Trophoblast cell (in vitro differentiated cells and primary cell): Measurements from ENCODE around the gene CD2AP.
A peak's percentile ranks its signal among the peaks of the same experiment; 100 is the strongest.

Experiments
- DNase-seq, 2 donors: peaks; one replicate each; pipeline ENCODE4 v3.0.0-alpha.2; 2016
- H2AFZ ChIP-seq: 2 replicates; pipeline ENCODE4 v1.6.1; 2013; ENCODE audit warnings: low read length, moderate library complexity, mild to moderate bottlenecking; ENCODE audit not compliant: insufficient read depth, poor library complexity
- H2AK5ac ChIP-seq: 2 replicates; pipeline ENCODE4 v1.6.1; 2013; ENCODE audit warnings: mild to moderate bottlenecking, low read length
- H2BK120ac ChIP-seq: 2 replicates; pipeline ENCODE4 v1.6.1; 2013; ENCODE audit warnings: low read length, mild to moderate bottlenecking, moderate library complexity; ENCODE audit not compliant: insufficient read depth, poor library complexity
- H2BK12ac ChIP-seq: 2 replicates; pipeline ENCODE4 v1.6.1; 2013; ENCODE audit warnings: mild to moderate bottlenecking, low read length, moderate library complexity
- H2BK5ac ChIP-seq: 2 replicates; pipeline ENCODE4 v1.6.1; 2013; ENCODE audit warnings: low read length, low read depth, moderate library complexity, mild to moderate bottlenecking; ENCODE audit not compliant: poor library complexity
- H3K14ac ChIP-seq: 2 replicates; pipeline ENCODE4 v1.6.1; 2013; ENCODE audit warnings: mild to moderate bottlenecking, low read length
- H3K18ac ChIP-seq: 2 replicates; pipeline ENCODE4 v1.6.1; 2013; ENCODE audit warnings: mild to moderate bottlenecking, low read length
- H3K23ac ChIP-seq: 2 replicates; pipeline ENCODE4 v1.6.1; 2013; ENCODE audit warnings: low read length
- H3K27ac ChIP-seq: 2 replicates; pipeline ENCODE4 v1.5.1; 2013; ENCODE audit warnings: low read depth, mild to moderate bottlenecking, inconsistent platforms, low read length, moderate library complexity
- H3K27me3 ChIP-seq: 2 replicates; pipeline ENCODE4 v1.6.1; 2013; ENCODE audit warnings: inconsistent platforms, mild to moderate bottlenecking, low read length, moderate library complexity; ENCODE audit not compliant: insufficient read depth
- H3K36me3 ChIP-seq, 2 experiments: 1 replicate in 1 of 2; 2 replicates in 1 of 2; pipeline ENCODE4 v1.6.1; 2013; ENCODE audit warnings: low read length in 2 of 2, mild to moderate bottlenecking in 2 of 2, moderate library complexity in 1 of 2; ENCODE audit not compliant: insufficient read depth in 2 of 2, control insufficient read depth in 1 of 2
- H3K4ac ChIP-seq: 2 replicates; pipeline ENCODE4 v1.6.1; 2013; ENCODE audit warnings: low read depth, mild to moderate bottlenecking, low read length, moderate library complexity
- H3K4me1 ChIP-seq, 2 experiments: 1 replicate in 1 of 2; 2 replicates in 1 of 2; pipeline ENCODE4 v1.6.1; 2013; ENCODE audit warnings: low read length in 2 of 2, mild to moderate bottlenecking in 2 of 2, moderate library complexity in 1 of 2; ENCODE audit not compliant: insufficient read depth in 2 of 2, control insufficient read depth in 1 of 2
- H3K4me2 ChIP-seq: 2 replicates; pipeline ENCODE4 v1.6.1; 2013; ENCODE audit warnings: inconsistent platforms, mild to moderate bottlenecking, low read length, moderate library complexity
- H3K4me3 ChIP-seq: 2 replicates; pipeline ENCODE4 v1.5.1; 2013; ENCODE audit warnings: mild to moderate bottlenecking, low read depth, low read length, inconsistent platforms
- H3K79me1 ChIP-seq: one replicate; pipeline ENCODE4 v1.6.1; 2013; ENCODE audit warnings: low read length
- H3K79me2 ChIP-seq: 2 replicates; pipeline ENCODE4 v1.6.1; 2013; ENCODE audit warnings: low read length, mild to moderate bottlenecking; ENCODE audit not compliant: control insufficient read depth, insufficient read depth, poor library complexity
- H3K9ac ChIP-seq: 2 replicates; pipeline ENCODE4 v1.6.1; 2013; ENCODE audit warnings: mild to moderate bottlenecking, low read length
- H3K9me3 ChIP-seq: 2 replicates; pipeline ENCODE4 v1.6.1; 2013; ENCODE audit warnings: low read depth, mild to moderate bottlenecking, control low read depth, inconsistent platforms, low read length; ENCODE audit not compliant: insufficient read depth
- H4K12ac ChIP-seq: 2 replicates; pipeline ENCODE4 v1.6.1; 2013; ENCODE audit warnings: low read depth, mild to moderate bottlenecking, low read length, moderate library complexity
- H4K8ac ChIP-seq: 2 replicates; pipeline ENCODE4 v1.6.1; 2013; ENCODE audit warnings: low read depth, mild to moderate bottlenecking, low read length, moderate library complexity
- H4K91ac ChIP-seq: one replicate; pipeline ENCODE4 v1.6.1; 2013; ENCODE audit warnings: low read depth, mild to moderate bottlenecking, low read length, moderate library complexity
- WGBS: extraction: QIAGEN DNeasy Blood & Tissue Kit; methylation state at CpG from one replicate; pipeline ENCODE4 v1.1.7; 2013; ENCODE audit warnings: missing lambda C conversion rate; ENCODE audit not compliant: insufficient read length, insufficient coverage; ENCODE audit errors: extremely low coverage; 5-methylcytosine and 5-hydroxymethylcytosine counted together

CD2AP gene

DNA sequence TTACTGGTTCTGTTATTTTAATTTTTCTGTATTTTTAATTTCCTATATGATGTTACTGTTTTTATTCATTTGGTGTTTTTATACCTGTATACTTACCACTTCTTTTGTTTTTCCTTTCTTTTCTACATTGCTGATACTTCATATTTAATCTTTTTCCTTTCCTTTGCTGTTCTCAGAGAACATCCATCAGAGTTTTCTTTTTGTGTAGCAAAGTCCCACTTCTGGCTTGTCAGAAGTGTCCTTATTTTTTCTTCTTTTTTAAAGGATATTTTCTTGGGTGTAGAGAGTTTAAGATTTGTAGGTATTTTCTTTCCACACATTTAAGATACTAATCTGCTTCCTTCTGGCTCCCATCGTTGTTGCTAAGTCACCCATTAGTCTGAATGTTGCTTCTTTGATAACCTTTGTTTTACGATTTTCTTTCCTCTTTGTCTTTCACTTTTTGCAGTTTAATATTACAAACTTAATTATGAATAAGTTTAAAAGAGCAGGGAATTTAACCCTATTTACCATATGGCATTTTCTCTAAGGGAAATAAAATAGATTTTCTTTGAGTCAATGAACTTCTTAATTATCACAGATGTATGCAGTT lies 18.5 kb downstream of the CD2AP start:
- Histone ChIP-seq H3K23ac (no peak overlapping the region), H2BK120ac (no peak overlapping the region), H3K18ac (no peak overlapping the region), H3K27ac (no peak overlapping the region), H3K79me2 (peaks cover 8% of the 10 kb centered on the region), H2AFZ (no peak overlapping the region), H2AK5ac (no peak overlapping the region), H4K91ac (no peak overlapping the region), H3K36me3 (no peaks in the 10 kb centered on the region), H4K8ac (no peak overlapping the region), H3K9ac (no peak overlapping the region), H3K14ac (no peak overlapping the region), H3K4me1 (no peaks in the 10 kb centered on the region), H2BK12ac (no peak overlapping the region), H3K4me3 (no peak overlapping the region), H3K4ac (no peak overlapping the region), H3K27me3 (no peaks in the 10 kb centered on the region), H4K12ac (no peak overlapping the region), H3K79me1 (no peaks in the 10 kb centered on the region), H3K4me2 (no peak overlapping the region), H2BK5ac (no peak overlapping the region), H3K9me3 (no peaks in the 10 kb centered on the region)
- no peak for DNase-seq
- no CpG with 5 or more reads among the region's 2 CpGs for WGBS

DNA sequence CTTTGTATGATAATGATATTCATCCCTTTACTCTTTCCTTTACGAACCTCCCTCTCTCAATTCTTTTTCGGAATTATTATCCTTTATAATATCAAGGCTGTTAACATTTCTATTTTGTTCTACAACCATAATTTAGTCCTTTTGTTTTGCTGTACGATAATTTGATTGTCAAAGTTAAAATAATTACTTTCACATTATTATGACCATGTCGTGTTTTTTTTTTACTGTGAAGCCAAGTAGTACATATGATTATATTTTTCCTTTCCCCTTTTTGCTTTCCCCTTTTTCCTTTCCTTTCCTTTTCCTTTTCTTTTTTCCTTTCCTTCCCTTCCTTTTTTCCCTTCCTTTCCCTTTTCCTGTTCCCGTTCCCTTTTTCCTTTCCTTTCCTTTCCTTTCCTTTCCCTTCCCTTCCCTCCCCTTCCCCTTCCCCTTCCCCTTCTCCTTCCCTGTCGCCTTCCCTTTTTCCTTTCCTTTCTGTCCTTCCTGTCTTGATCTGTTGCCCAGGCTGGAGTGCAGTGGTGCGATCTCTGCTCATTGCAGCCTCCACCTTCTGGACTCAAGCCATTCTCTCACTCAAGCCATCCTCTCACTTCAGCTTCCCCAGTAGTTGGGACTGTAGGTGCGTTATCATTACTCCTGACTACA lies 19.5 kb downstream of the CD2AP start:
- H3K79me1 ChIP-seq = no peaks in the 10 kb centered on the region
- H3K4me3 ChIP-seq = no peak overlapping the region
- H3K27me3 ChIP-seq = no peaks in the 10 kb centered on the region
- H2BK12ac ChIP-seq = no peak overlapping the region
- H3K79me2 ChIP-seq = peaks cover 11% of the 10 kb centered on the region
- H3K9me3 ChIP-seq = no peaks in the 10 kb centered on the region
- DNase-seq = no peak
- no peak overlapping the region for H4K12ac ChIP-seq
- no peak overlapping the region for H3K18ac ChIP-seq
- H3K27ac ChIP-seq = no peak overlapping the region
- H3K4ac ChIP-seq = peak overlapping the region; percentile 46
- H3K14ac ChIP-seq = no peak overlapping the region
- no peaks in the 10 kb centered on the region for H3K4me1 ChIP-seq
- no peak overlapping the region for H3K4me2 ChIP-seq
- no peak overlapping the region for H2BK120ac ChIP-seq
- no peaks in the 10 kb centered on the region for H3K36me3 ChIP-seq
- no peak overlapping the region for H2BK5ac ChIP-seq
- H4K91ac ChIP-seq = no peak overlapping the region
- H3K9ac ChIP-seq = no peak overlapping the region
- H4K8ac ChIP-seq = no peak overlapping the region
- no peak overlapping the region for H2AK5ac ChIP-seq
- WGBS = 100% methylated on average over 2 of the region's 8 CpGs
- no peak overlapping the region for H3K23ac ChIP-seq
- no peak overlapping the region for H2AFZ ChIP-seq

DNA sequence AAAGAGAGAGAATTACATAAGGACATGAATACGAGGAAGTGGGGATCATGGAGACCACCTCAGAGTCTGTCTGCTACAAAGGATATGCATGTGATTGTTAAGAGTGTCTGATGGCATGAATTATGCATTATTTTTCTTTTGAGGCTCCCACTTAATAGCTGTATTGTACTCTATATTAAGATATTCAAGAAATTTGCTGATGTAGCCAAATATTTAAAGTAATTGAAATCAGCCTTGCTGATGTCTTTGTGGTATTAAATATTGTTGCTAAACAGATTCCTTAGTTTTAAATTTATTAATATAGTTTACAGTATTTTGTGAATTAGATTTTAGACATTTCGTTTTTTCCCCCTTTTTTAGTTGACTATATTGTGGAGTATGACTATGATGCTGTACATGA lies 25.3 kb downstream of the CD2AP start:
- DNase-seq = no peak
- Histone ChIP-seq H3K4me2 (no peak overlapping the region), H2BK12ac (no peak overlapping the region), H3K4me1 (no peaks in the 10 kb centered on the region), H3K4ac (peak overlapping the region; percentile 52), H3K9ac (no peak overlapping the region), H2AFZ (no peak overlapping the region), H3K79me2 (peaks cover 7% of the 10 kb centered on the region), H3K27ac (no peak overlapping the region), H3K79me1 (no peaks in the 10 kb centered on the region), H4K12ac (no peak overlapping the region), H2BK5ac (no peak overlapping the region), H3K9me3 (no peaks in the 10 kb centered on the region), H4K8ac (no peak overlapping the region), H2BK120ac (no peak overlapping the region), H3K36me3 (peaks cover 0 to 4% of the 10 kb centered on the region in 2 experiments), H3K27me3 (no peaks in the 10 kb centered on the region), H3K4me3 (no peak overlapping the region), H3K18ac (no peak overlapping the region), H4K91ac (no peak overlapping the region), H3K14ac (no peak overlapping the region), H2AK5ac (no peak overlapping the region), H3K23ac (no peak overlapping the region)
- WGBS = no CpG with 5 or more reads among the region's 2 CpGs

DNA sequence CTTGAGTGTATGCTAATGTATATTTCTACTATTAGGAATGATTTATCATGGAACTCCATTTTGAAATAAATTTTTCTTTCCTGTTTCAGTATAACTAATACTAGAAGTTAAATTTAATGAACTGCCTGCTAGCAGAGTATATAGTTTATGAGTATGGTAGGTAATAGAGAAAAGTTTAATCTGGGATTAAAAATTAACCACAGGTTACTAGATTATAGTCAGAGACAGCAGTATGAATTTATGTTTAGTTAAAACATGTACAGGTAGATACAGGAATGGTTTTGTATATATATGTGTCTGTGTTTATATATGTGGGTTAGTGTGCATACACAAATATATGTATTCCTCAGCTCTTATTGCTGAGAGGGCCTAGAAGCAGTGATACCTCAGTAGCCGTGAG lies 32.3 kb downstream of the CD2AP start:
- no peak overlapping the region for H2BK5ac ChIP-seq
- no peak overlapping the region for H2BK12ac ChIP-seq
- H3K27ac ChIP-seq = no peak overlapping the region
- no peak overlapping the region for H4K8ac ChIP-seq
- H2AFZ ChIP-seq = no peak overlapping the region
- H3K4me3 ChIP-seq = no peak overlapping the region
- H3K36me3 ChIP-seq = peaks cover 0 to 5% of the 10 kb centered on the region in 2 experiments
- no peaks in the 10 kb centered on the region for H3K79me2 ChIP-seq
- no peaks in the 10 kb centered on the region for H3K79me1 ChIP-seq
- H4K12ac ChIP-seq = no peak overlapping the region
- H3K4me2 ChIP-seq = no peak overlapping the region
- no peaks in the 10 kb centered on the region for H3K27me3 ChIP-seq
- H4K91ac ChIP-seq = no peak overlapping the region
- H3K4me1 ChIP-seq = no peaks in the 10 kb centered on the region
- no peak for DNase-seq
- H3K23ac ChIP-seq = no peak overlapping the region
- no peaks in the 10 kb centered on the region for H3K9me3 ChIP-seq
- H3K18ac ChIP-seq = no peak overlapping the region
- H3K4ac ChIP-seq = no peak overlapping the region
- no peak overlapping the region for H2BK120ac ChIP-seq
- H3K14ac ChIP-seq = no peak overlapping the region
- no peak overlapping the region for H2AK5ac ChIP-seq
- no CpG with 5 or more reads among the region's 1 CpG for WGBS
- H3K9ac ChIP-seq = no peak overlapping the region
